Neural cell (in vitro differentiated cells): Measurements from ENCODE around the gene KLF16. TPM values are rescaled to one million over a fixed set of nuclear protein-coding genes. Genes with fewer than 3 reads are reported as not detected.
A peak's percentile ranks its signal among the peaks of the same experiment; 100 is the strongest.

Source experiments
- H2AFZ ChIP-seq: fragments of 200-600, 300-800 bp; sonication (generic), shearing (Covaris generic); 2 replicates; pipeline ENCODE4 v1.6.0; 2014; ENCODE audit warnings: low read depth, mild to moderate bottlenecking, antibody characterized with exemption, low read length, moderate library complexity
- H3F3A ChIP-seq: fragments of 200-600 bp; shearing (Covaris generic); 2 replicates; pipeline ENCODE4 v1.6.1; 2016; ENCODE audit warnings: mild to moderate bottlenecking, moderate library complexity, mixed read lengths, antibody characterized with exemption, low read length; ENCODE audit not compliant: insufficient read depth, poor library complexity, severe bottlenecking
- H3K27ac ChIP-seq: fragments of 200-600, 300-800 bp; sonication (generic), shearing (Covaris generic); 2 replicates; pipeline ENCODE4 v1.5.1; 2014; ENCODE audit warnings: mild to moderate bottlenecking, low read length, moderate library complexity
- H3K27me3 ChIP-seq: fragments of 300-800, 200-600 bp; sonication (generic), shearing (Covaris generic); 2 replicates; pipeline ENCODE4 v1.6.0; 2014; ENCODE audit warnings: mild to moderate bottlenecking, low read depth, low read length, moderate library complexity; ENCODE audit not compliant: insufficient read depth
- H3K36me3 ChIP-seq: fragments of 300-800, 200-600 bp; sonication (generic), shearing (Covaris generic); 2 replicates; pipeline ENCODE4 v1.5.1; 2014; ENCODE audit warnings: mild to moderate bottlenecking, antibody characterized with exemption, low read length, moderate library complexity; ENCODE audit not compliant: insufficient read depth
- H3K4me2 ChIP-seq: fragments of 300-800, 200-600 bp; sonication (generic), shearing (Covaris generic); 2 replicates; pipeline ENCODE4 v1.6.0; 2014; ENCODE audit warnings: mild to moderate bottlenecking, low read length
- H3K4me3 ChIP-seq: fragments of 300-800, 200-600 bp; sonication (generic), shearing (Covaris generic); 2 replicates; pipeline ENCODE4 v1.5.1; 2014; ENCODE audit warnings: mild to moderate bottlenecking, low read length, moderate library complexity
- H3K79me2 ChIP-seq: fragments of 200-600 bp; shearing (Covaris generic); replicated peaks from 2 replicates; pipeline ENCODE4 v1.6.0; 2014; ENCODE audit warnings: mild to moderate bottlenecking, low read length, moderate library complexity; ENCODE audit not compliant: insufficient read depth
- H3K9ac ChIP-seq: fragments of 300-800, 200-600 bp; sonication (generic), shearing (Covaris generic); 2 replicates; pipeline ENCODE4 v1.6.1; 2016; ENCODE audit warnings: mild to moderate bottlenecking, low read length, mixed read lengths
- H3K9me2 ChIP-seq: fragments of 200-600 bp; shearing (Covaris generic); 2 replicates; pipeline ENCODE4 v1.6.1; 2016; ENCODE audit warnings: mild to moderate bottlenecking, low read length, mixed read lengths; ENCODE audit not compliant: insufficient read depth
- H3K9me3 ChIP-seq: fragments of 200-600, 300-800 bp; sonication (generic), shearing (Covaris generic); 2 replicates; pipeline ENCODE4 v1.6.1; 2016; ENCODE audit warnings: mild to moderate bottlenecking, mixed run types, low read length, moderate library complexity, mixed read lengths
- H4K20me1 ChIP-seq: fragments of 200-600 bp; shearing (Covaris generic); 2 replicates; pipeline ENCODE4 v1.6.1; 2016; ENCODE audit warnings: mild to moderate bottlenecking, mixed run types; ENCODE audit not compliant: insufficient read depth
- CTCF ChIP-seq: fragments of 450-650 bp; IDR thresholded peaks from 2 replicates; pipeline ENCODE4 v1.5.1; 2014; ENCODE audit warnings: antibody characterized with exemption, mild to moderate bottlenecking, moderate library complexity; ENCODE audit not compliant: poor library complexity, severe bottlenecking
- EP300 ChIP-seq: fragments of 450-650 bp; conservative IDR thresholded peaks from 2 replicates; pipeline ENCODE4 v1.6.1; 2014; ENCODE audit warnings: antibody characterized with exemption, mild to moderate bottlenecking, moderate library complexity; ENCODE audit not compliant: poor library complexity, severe bottlenecking
- EZH2 ChIP-seq: fragments of 200-600, 300-800 bp; shearing (Covaris generic), sonication (generic); IDR thresholded peaks from 2 replicates; pipeline ENCODE4 v1.6.1; 2014; ENCODE audit warnings: antibody characterized with exemption, low read length, borderline replicate concordance, mild to moderate bottlenecking; ENCODE audit not compliant: insufficient read depth, poor library complexity, severe bottlenecking
- MXI1 ChIP-seq: fragments of 450-650 bp; conservative IDR thresholded peaks from 2 replicates; pipeline ENCODE4 v1.6.1; 2014; ENCODE audit warnings: antibody characterized with exemption, mild to moderate bottlenecking; ENCODE audit not compliant: poor library complexity, severe bottlenecking
- POLR2AphosphoS5 ChIP-seq: IDR thresholded peaks from 2 replicates; pipeline ENCODE4 v1.6.1; 2012
- RAD21 ChIP-seq: fragments of 450-650 bp; conservative IDR thresholded peaks from 2 replicates; pipeline ENCODE4 v1.6.1; 2014; ENCODE audit warnings: antibody characterized with exemption, mild to moderate bottlenecking, moderate library complexity
- REST ChIP-seq: IDR thresholded peaks from 2 replicates; pipeline ENCODE4 v1.6.1; 2012; ENCODE audit warnings: borderline replicate concordance
- SMC3 ChIP-seq: fragments of 450-650 bp; conservative IDR thresholded peaks from 2 replicates; pipeline ENCODE4 v1.6.1; 2014; ENCODE audit warnings: antibody characterized with exemption, mild to moderate bottlenecking, moderate library complexity; ENCODE audit not compliant: poor library complexity
- TAF1 ChIP-seq: IDR thresholded peaks from 2 replicates; pipeline ENCODE4 v1.6.1; 2012; ENCODE audit warnings: low read depth
- polyA plus RNA-seq: library from polyadenylated mRNA; depleted of rRNA; stranded (reverse); fragments of >200 nt; gene quantifications from 2 replicates; pipeline ENCODE4 v1.2.3, GENCODE V29; 2014

KLF16 gene
- polyA plus RNA-seq, 1 donor from 2014 or later: 3.5 TPM

GRCh38 chr19:1857648-1858326 lies 5.6 kb downstream of the KLF16 start:
- H2AFZ ChIP-seq: no peak overlapping the region
- no peak overlapping the region for H3K27ac ChIP-seq
- TF ChIP-seq CTCF (no peak), POLR2AphosphoS5 (no peak), REST (no peak), MXI1 (no peak), TAF1 (no peak), RAD21 (no peak), EZH2 (no peak), EP300 (no peak), SMC3 (no peak)
- peaks cover 26% of the 10 kb centered on the region for H3K27me3 ChIP-seq
- no peaks in the 10 kb centered on the region for H4K20me1 ChIP-seq
- no peaks in the 10 kb centered on the region for H3K79me2 ChIP-seq
- no peaks in the 10 kb centered on the region for H3K9me3 ChIP-seq
- no peaks in the 10 kb centered on the region for H3F3A ChIP-seq
- H3K9me2 ChIP-seq: no peaks in the 10 kb centered on the region
- no peak overlapping the region for H3K4me3 ChIP-seq
- H3K36me3 ChIP-seq: no peaks in the 10 kb centered on the region
- H3K4me2 ChIP-seq: no peak overlapping the region
- H3K9ac ChIP-seq: peak overlapping the region; percentile 16

GRCh38 chr19:1856698-1857603 lies 6.4 kb downstream of the KLF16 start:
- H4K20me1 ChIP-seq: no peaks in the 10 kb centered on the region
- TF ChIP-seq MXI1 (peak; percentile 22), TAF1 (no peak)
- H3K36me3 ChIP-seq: no peaks in the 10 kb centered on the region
- peak overlapping the region; percentile 48 for H3K4me3 ChIP-seq
- H2AFZ ChIP-seq: no peak overlapping the region
- no peaks in the 10 kb centered on the region for H3K9me2 ChIP-seq
- H3K27me3 ChIP-seq: peaks cover 19% of the 10 kb centered on the region
- no peaks in the 10 kb centered on the region for H3K9me3 ChIP-seq
- no peaks in the 10 kb centered on the region for H3K79me2 ChIP-seq
- no peaks in the 10 kb centered on the region for H3F3A ChIP-seq
- peak overlapping the region; percentile 16 for H3K9ac ChIP-seq
- H3K4me2 ChIP-seq: no peak overlapping the region
- H3K27ac ChIP-seq: no peak overlapping the region
